H9 (cell line): ENCODE data around the gene TEX52. TPM values are rescaled to one million over a fixed set of nuclear protein-coding genes. Genes with fewer than 3 reads are reported as not detected.

Experiments
- DNase-seq: peaks from one replicate; pipeline ENCODE4 v3.0.0-alpha.2; 2017
- H2AFZ ChIP-seq: one replicate; pipeline ENCODE4 v1.6.1; 2013; ENCODE audit warnings: mild to moderate bottlenecking, low read length, control low read depth, moderate library complexity
- H2AK5ac ChIP-seq: 2 replicates; pipeline ENCODE4 v1.6.1; 2013; ENCODE audit warnings: low read length, control low read depth, mixed read lengths; ENCODE audit not compliant: insufficient read length
- H2BK120ac ChIP-seq: one replicate; pipeline ENCODE4 v1.6.1; 2013; ENCODE audit warnings: low read depth, mild to moderate bottlenecking, low read length, control low read depth, inconsistent platforms; ENCODE audit not compliant: poor library complexity, severe bottlenecking
- H2BK12ac ChIP-seq: 2 replicates; pipeline ENCODE4 v1.6.1; 2013; ENCODE audit warnings: low read length, control low read depth, mixed read lengths, low read depth; ENCODE audit not compliant: insufficient read length
- H2BK15ac ChIP-seq: 2 replicates; pipeline ENCODE4 v1.6.1; 2013; ENCODE audit warnings: low read depth, low read length, control low read depth
- H2BK20ac ChIP-seq: one replicate; pipeline ENCODE4 v1.6.1; 2013; ENCODE audit warnings: low read depth, mild to moderate bottlenecking, low read length, control low read depth, inconsistent platforms; ENCODE audit not compliant: poor library complexity, severe bottlenecking
- H2BK5ac ChIP-seq: 2 replicates; pipeline ENCODE4 v1.6.1; 2013; ENCODE audit warnings: low read length, control low read depth, mixed read lengths; ENCODE audit not compliant: insufficient read length
- H3K14ac ChIP-seq: 2 replicates; pipeline ENCODE4 v1.6.1; 2013; ENCODE audit warnings: low read length, control low read depth; ENCODE audit not compliant: insufficient read depth
- H3K18ac ChIP-seq: 2 replicates; pipeline ENCODE4 v1.6.1; 2013; ENCODE audit warnings: low read depth, mild to moderate bottlenecking, mixed read lengths, low read length, control low read depth; ENCODE audit not compliant: insufficient read length
- H3K23ac ChIP-seq: 2 replicates; pipeline ENCODE4 v1.6.1; 2013; ENCODE audit warnings: low read length, control low read depth, mixed read lengths, low read depth; ENCODE audit not compliant: insufficient read length
- H3K23me2 ChIP-seq: 2 replicates; pipeline ENCODE4 v1.6.1; 2013; ENCODE audit warnings: low read depth, mild to moderate bottlenecking, mixed read lengths, low read length, control low read depth; ENCODE audit not compliant: insufficient read length, poor library complexity, severe bottlenecking
- H3K27ac ChIP-seq: 2 replicates; pipeline ENCODE4 v1.5.1; 2013; ENCODE audit warnings: low read length, control low read depth, mixed read lengths, low read depth; ENCODE audit not compliant: insufficient read length
- H3K27me3 ChIP-seq: 2 replicates; pipeline ENCODE4 v1.6.1; 2013; ENCODE audit warnings: low read length, control low read depth, inconsistent platforms; ENCODE audit not compliant: insufficient read depth
- H3K4ac ChIP-seq: 2 replicates; pipeline ENCODE4 v1.6.1; 2013; ENCODE audit warnings: low read depth, mild to moderate bottlenecking, control low read depth, inconsistent platforms, low read length, moderate library complexity
- H3K4me1 ChIP-seq: 2 replicates; pipeline ENCODE4 v1.6.1; 2013; ENCODE audit warnings: low read length, control low read depth, inconsistent platforms; ENCODE audit not compliant: insufficient read depth
- H3K4me2 ChIP-seq: 2 replicates; pipeline ENCODE4 v1.6.1; 2013; ENCODE audit warnings: low read length, control low read depth, mixed read lengths; ENCODE audit not compliant: insufficient read length, insufficient read depth
- H3K56ac ChIP-seq: 2 replicates; pipeline ENCODE4 v1.6.1; 2013; ENCODE audit warnings: low read depth, mild to moderate bottlenecking, mixed read lengths, low read length, control low read depth; ENCODE audit not compliant: insufficient read length
- H3K79me1 ChIP-seq: 2 replicates; pipeline ENCODE4 v1.6.1; 2013; ENCODE audit warnings: low read depth, mild to moderate bottlenecking, moderate library complexity, low read length, control low read depth, inconsistent platforms; ENCODE audit not compliant: insufficient read depth, poor library complexity, severe bottlenecking
- H3K79me2 ChIP-seq: 2 replicates; pipeline ENCODE4 v1.6.1; 2013; ENCODE audit warnings: low read length, control low read depth, inconsistent platforms; ENCODE audit not compliant: insufficient read depth
- H3K9ac ChIP-seq: 2 replicates; pipeline ENCODE4 v1.6.1; 2013; ENCODE audit warnings: low read length, control low read depth, mixed read lengths; ENCODE audit not compliant: insufficient read length; ENCODE audit errors: extremely low read depth
- H3K9me3 ChIP-seq: one replicate; pipeline ENCODE4 v1.6.1; 2013; ENCODE audit warnings: low read depth, low read length, inconsistent platforms; ENCODE audit not compliant: control insufficient read depth
- H3T11ph ChIP-seq: one replicate; pipeline ENCODE4 v1.6.1; 2013; ENCODE audit warnings: mild to moderate bottlenecking, low read length, control low read depth, inconsistent platforms
- H4K20me1 ChIP-seq: one replicate; pipeline ENCODE4 v1.6.1; 2013; ENCODE audit not compliant: control insufficient read depth, insufficient read length, insufficient read depth
- H4K5ac ChIP-seq: 2 replicates; pipeline ENCODE4 v1.6.1; 2013; ENCODE audit warnings: low read depth, mild to moderate bottlenecking, mixed read lengths, low read length, control low read depth; ENCODE audit not compliant: insufficient read length
- H4K8ac ChIP-seq: replicated peaks from 2 replicates; pipeline ENCODE4 v1.6.1; 2013; ENCODE audit warnings: low read length, control low read depth, mixed read lengths, low read depth; ENCODE audit not compliant: insufficient read length
- H4K91ac ChIP-seq: 2 replicates; pipeline ENCODE4 v1.6.1; 2013; ENCODE audit warnings: low read depth, mild to moderate bottlenecking, moderate library complexity, mixed read lengths, low read length, control low read depth; ENCODE audit not compliant: insufficient read length
- H3K27ac Mint-ChIP-seq, 3 experiments: 2 replicates in 2 of 3; 3 replicates in 1 of 3; pipeline ENCODE4 v1.8.0; 2020 to 2021; ENCODE audit warnings: mixed read lengths in 3 of 3, mild to moderate bottlenecking in 1 of 3, moderate library complexity in 1 of 3
- H3K27me3 Mint-ChIP-seq: 2 replicates; pipeline ENCODE4 v1.8.0; 2021; ENCODE audit warnings: low read depth, mild to moderate bottlenecking, moderate library complexity, mixed read lengths
- H3K36me3 Mint-ChIP-seq, 3 experiments: 2 replicates in 2 of 3; 3 replicates in 1 of 3; pipeline ENCODE4 v1.8.0; 2020 to 2021; ENCODE audit warnings: low read depth in 3 of 3, mixed read lengths in 3 of 3; ENCODE audit not compliant: insufficient read depth in 1 of 3
- H3K4me1 Mint-ChIP-seq, 2 experiments: 2 replicates each; pipeline ENCODE4 v1.8.0; 2020; ENCODE audit warnings: mixed read lengths in 2 of 2
- H3K4me3 Mint-ChIP-seq, 2 experiments: 2 replicates in 1 of 2; 3 replicates in 1 of 2; pipeline ENCODE4 v1.8.0; 2020 to 2021; ENCODE audit warnings: mild to moderate bottlenecking in 2 of 2, mixed read lengths in 2 of 2, moderate library complexity in 1 of 2
- H3K9me3 Mint-ChIP-seq, 2 experiments: 2 replicates in 1 of 2; 3 replicates in 1 of 2; pipeline ENCODE4 v1.8.0; 2020; ENCODE audit warnings: mild to moderate bottlenecking in 2 of 2, mixed read lengths in 2 of 2, moderate library complexity in 1 of 2
- CTCF ChIP-seq: fragments of 200-600 bp; sonication (generic); conservative IDR thresholded peaks from 3 replicates; pipeline ENCODE4 v1.8.0; 2021; ENCODE audit warnings: antibody characterized with exemption, mild to moderate bottlenecking
- WGBS: extraction: QIAGEN DNeasy Blood & Tissue Kit; methylation state at CpG from one replicate; pipeline ENCODE4 v1.1.7; 2013; ENCODE audit warnings: missing lambda C conversion rate, low lambda C conversion rate, mixed read lengths; ENCODE audit not compliant: insufficient read length; ENCODE audit errors: extremely low coverage; 5-methylcytosine and 5-hydroxymethylcytosine counted together
- total RNA-seq: library from RNA; stranded (reverse); gene quantifications from 2 replicates; pipeline ENCODE4 v1.2.1, GENCODE V29; 2021

Gene TEX52
- total RNA-seq, 1 experiment from 2014 or later: 0.20 TPM

- Histone ChIP-seq H3K27me3 (no peaks in the 10 kb centered on the region), H3K23me2 (no peaks in the 10 kb centered on the region), H3K56ac (no peak overlapping the region), H4K20me1 (peaks cover 3% of the 10 kb centered on the region), H3K18ac (no peak overlapping the region), H3K23ac (no peak overlapping the region), H3K79me2 (peaks cover 2% of the 10 kb centered on the region; the same call in 1 of the 2 replicates), H2BK12ac (no peak overlapping the region), H3K9ac (no peak overlapping the region), H2BK15ac (no peak overlapping the region), H3T11ph (no peak overlapping the region), H2BK5ac (no peak overlapping the region), H3K27ac (no peak overlapping the region), H2BK20ac (no peak overlapping the region), H3K79me1 (no peaks in the 10 kb centered on the region), H4K5ac (no peak overlapping the region), H2BK120ac (no peak overlapping the region), H3K14ac (no peak overlapping the region), H3K4me1 (no peaks in the 10 kb centered on the region), H2AFZ (no peak overlapping the region), H3K4ac (no peak overlapping the region), H4K8ac (no peak overlapping the region), H4K91ac (no peak overlapping the region), H3K9me3 (no peaks in the 10 kb centered on the region), H3K4me2 (no peak overlapping the region), H2AK5ac (no peak overlapping the region)
- DNase-seq: no peak
- Mint-ChIP-seq H3K36me3 (peaks cover 15 to 40% (median 32%) of the 10 kb centered on the region in 3 experiments; a peak in 6 of 7 replicates), H3K27me3 (no peaks in the 10 kb centered on the region), H3K9me3 (no peaks in the 10 kb centered on the region), H3K4me1 (peaks cover 12% of the 10 kb centered on the region in 2 experiments), H3K4me3 (no peak overlapping the region), H3K27ac (peak overlapping the region; percentile 29 to 96 (median 68); a peak in 6 of 7 replicates)
- no peak for TF ChIP-seq CTCF
- no CpG with 5 or more reads among the region's 2 CpGs for WGBS
Observed at GRCh38 chr12:2884810-2885209, 28.0 kb upstream of the TEX52 start.
